Coronary artery (tissue), 2 donors: ENCODE results near the gene TMEM170B.
A peak's percentile ranks its signal among the peaks of the same experiment; 100 is the strongest.

Experiments used
- DNase-seq: peaks from one replicate; pipeline ENCODE4 v3.0.0-alpha.2; 2017; ENCODE audit warnings: low spot score
- H3K27ac ChIP-seq, 2 donors: fragments of 200-600 bp; sonication (generic); one replicate each; pipeline ENCODE4 v1.5.1; 2016 to 2019
- H3K4me3 ChIP-seq: fragments of 200-600 bp; sonication (generic); 2 replicates; pipeline ENCODE4 v1.5.1; 2016; ENCODE audit warnings: mild to moderate bottlenecking, moderate library complexity
- TF ChIP-seq, protein P1 (sequence below): fragments of 200-600 bp; sonication (generic); IDR thresholded peaks from one replicate; pipeline ENCODE4 v1.5.1; 2019; ENCODE audit warnings: antibody characterized with exemption

Gene TMEM170B

DNA sequence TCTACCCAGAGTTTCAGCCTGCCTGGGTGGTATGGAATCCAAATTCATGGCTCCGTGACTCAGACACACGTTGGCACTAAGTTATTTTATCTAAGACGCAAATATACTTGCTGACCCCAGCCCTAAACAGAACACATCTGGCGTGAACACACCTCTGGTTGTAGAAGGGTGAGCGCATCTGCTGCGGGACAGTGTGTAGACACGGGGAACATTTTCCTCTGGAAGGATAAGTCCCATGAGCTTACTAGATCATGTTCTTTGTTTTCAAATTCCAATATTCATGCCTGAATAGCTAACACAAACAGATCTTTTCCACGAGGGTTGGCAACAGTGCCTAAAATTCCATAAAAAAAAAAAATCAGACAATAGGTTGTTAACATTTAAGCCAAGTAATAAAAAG, 87.8 kb downstream of the TMEM170B start:
- no peak for DNase-seq
- Histone ChIP-seq H3K4me3 (no peak overlapping the region), H3K27ac (no peak overlapping the region)
- TF ChIP-seq, protein P1, sequence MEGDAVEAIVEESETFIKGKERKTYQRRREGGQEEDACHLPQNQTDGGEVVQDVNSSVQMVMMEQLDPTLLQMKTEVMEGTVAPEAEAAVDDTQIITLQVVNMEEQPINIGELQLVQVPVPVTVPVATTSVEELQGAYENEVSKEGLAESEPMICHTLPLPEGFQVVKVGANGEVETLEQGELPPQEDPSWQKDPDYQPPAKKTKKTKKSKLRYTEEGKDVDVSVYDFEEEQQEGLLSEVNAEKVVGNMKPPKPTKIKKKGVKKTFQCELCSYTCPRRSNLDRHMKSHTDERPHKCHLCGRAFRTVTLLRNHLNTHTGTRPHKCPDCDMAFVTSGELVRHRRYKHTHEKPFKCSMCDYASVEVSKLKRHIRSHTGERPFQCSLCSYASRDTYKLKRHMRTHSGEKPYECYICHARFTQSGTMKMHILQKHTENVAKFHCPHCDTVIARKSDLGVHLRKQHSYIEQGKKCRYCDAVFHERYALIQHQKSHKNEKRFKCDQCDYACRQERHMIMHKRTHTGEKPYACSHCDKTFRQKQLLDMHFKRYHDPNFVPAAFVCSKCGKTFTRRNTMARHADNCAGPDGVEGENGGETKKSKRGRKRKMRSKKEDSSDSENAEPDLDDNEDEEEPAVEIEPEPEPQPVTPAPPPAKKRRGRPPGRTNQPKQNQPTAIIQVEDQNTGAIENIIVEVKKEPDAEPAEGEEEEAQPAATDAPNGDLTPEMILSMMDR: no peak

DNA sequence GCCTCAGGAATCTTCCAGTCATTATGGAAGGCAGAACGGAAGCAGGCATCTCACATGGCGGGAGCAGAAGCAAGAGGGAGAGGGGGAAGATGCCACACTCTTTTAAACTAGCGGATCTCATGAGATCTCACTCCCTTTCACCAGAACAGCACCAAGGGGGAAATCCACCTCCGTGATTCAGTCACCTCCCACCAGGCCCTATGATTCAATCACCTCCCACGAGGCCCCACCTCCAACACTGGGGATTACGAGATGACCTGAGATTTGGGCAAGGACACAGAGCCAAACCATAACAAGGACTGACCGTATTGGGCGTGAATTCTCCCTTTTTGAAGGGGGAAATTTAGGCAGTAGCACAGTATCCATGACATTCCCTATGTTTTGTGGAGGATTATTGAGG, 88.8 kb downstream of the TMEM170B start:
- TF ChIP-seq, protein P1: no peak
- Histone ChIP-seq H3K27ac (no peak overlapping the region), H3K4me3 (no peak overlapping the region)
- no peak for DNase-seq

DNA sequence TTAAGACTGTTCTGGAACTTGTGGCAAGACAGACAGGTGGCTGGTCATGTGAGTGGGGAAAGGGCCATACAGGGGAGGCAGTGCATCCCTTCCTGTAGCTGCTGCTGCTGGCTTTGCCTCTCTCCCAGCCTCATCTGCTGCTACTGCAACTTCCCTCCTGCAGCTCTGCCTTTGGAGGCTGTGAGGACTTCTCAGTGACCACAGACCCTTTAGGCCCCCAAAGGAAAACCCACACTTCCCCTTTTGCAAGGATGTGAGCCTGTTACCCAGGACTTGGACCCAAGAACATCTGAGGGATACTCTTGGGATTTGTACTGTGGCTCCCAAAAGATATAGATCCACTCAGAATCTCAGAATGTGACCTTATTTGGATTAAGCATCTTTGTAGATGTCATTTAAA, 91.0 kb downstream of the TMEM170B start:
- DNase-seq: no peak
- no peak overlapping the region for H3K27ac ChIP-seq
- H3K4me3 ChIP-seq: no peak overlapping the region
- TF ChIP-seq, protein P1: no peak

DNA sequence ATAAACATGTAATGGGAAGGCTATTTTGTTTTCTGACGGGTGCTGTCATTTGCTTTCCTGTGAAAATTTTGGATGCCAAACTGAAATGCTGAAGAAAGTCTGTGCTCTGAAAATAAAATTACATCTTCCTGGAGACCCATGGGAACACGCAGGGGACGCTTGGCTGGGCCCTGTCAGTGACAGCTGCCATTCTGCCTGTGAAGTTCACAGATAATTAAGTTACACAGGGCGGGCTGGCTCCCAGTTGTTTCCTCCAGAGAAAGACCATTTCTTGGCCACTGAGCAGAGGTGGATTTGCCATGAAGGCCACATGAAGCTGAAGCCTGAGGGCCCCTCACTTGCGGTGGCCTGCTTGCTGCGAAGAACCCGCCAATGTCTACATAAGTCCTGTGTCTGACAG, 93.5 kb downstream of the TMEM170B start:
- Histone ChIP-seq H3K4me3 (no peak overlapping the region), H3K27ac (no peak overlapping the region)
- no peak for DNase-seq
- TF ChIP-seq, protein P1: no peak

DNA sequence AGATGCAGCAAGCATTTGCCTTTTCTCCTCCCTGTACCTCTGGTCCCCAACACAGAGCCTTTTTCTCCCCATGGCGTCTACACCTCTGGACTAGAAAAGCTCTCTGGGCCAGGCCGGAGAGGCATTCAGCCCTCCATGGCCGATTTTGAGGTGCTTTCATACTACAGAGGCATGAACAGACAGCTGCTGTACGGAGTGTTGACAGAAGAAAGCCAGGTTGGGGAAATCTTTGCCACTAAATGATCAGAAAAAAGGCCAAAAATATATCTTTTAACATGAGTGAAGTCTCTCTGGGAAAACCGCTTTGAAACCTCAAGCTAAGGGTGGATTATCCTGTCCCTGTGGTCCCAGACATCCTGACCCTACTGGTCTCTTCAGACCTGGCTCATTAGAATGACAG, 94.0 kb downstream of the TMEM170B start:
- Histone ChIP-seq H3K4me3 (no peak overlapping the region), H3K27ac (no peak overlapping the region)
- TF ChIP-seq, protein P1: no peak
- no peak for DNase-seq

DNA sequence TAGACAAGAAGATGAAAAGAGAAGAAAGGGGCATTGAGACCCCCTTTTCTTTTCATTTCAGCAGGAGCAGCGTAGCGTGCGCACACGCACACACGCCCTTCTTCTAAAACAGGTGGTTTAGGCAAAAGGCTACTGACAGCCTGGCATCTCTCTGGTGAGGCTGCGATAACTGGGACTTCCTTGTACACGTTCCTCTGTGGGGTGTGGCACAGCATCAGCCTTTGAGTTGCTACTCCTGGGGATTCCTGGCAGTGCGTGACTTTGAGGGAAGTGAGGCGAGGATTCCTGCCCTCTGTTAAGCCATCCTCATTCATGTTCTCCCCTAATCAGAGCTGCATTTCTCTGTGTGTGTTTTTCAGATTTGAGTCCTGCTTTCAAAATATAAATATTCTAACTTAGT, 94.7 kb downstream of the TMEM170B start:
- H3K27ac ChIP-seq: peak overlapping the region in 1 of 2 donors; percentile 35
- no peak overlapping the region for H3K4me3 ChIP-seq
- TF ChIP-seq, protein P1: no peak
- no peak for DNase-seq

DNA sequence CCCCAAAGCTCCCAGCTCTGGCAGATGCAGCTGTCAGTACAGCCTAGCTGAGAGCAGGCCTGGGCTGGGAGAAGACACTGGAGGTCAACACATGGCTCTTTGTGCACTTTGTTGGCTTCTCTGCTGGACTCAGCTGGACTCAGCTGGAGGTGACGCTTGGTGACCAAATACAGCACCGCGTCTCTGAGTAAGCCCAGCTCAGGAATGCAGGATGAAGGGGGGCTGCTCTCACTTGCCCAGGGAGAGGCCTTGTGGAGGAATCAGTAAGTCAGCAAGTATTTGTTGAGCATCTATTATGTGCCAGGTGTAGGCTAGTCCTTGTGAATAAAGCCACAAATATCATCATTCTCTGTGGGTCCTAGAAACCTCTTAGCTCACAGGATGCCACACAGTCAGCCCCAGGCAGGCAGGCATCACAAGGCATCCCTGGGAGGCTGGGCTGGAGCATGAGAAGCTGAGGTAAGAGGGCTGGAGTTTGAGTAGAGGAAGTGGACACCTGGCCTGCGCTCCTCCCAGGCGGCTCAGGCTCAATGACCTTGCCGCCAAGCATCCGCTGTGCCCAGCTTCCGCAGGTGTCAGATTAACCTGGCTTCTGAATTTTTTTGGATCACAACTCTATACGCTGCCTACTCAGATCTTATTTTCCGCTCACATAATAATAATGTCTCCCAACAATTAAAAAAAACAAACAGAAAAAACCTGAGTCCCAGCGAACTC, 95.4 kb downstream of the TMEM170B start:
- peak overlapping the region in 1 of 2 donors; percentile 35 for H3K27ac ChIP-seq
- no peak overlapping the region for H3K4me3 ChIP-seq
- TF ChIP-seq, protein P1: no peak
- no peak for DNase-seq
